Measurements from ENCODE around the gene POLR1B. TPM values are rescaled to one million over a fixed set of nuclear protein-coding genes. Genes with fewer than 3 reads are reported as not detected.

POLR1B gene
- total and polyA plus RNA-seq, 4 donors = 6.5 to 23.8 (median 10.8) TPM

GRCh38 chr2:112603731-112604130 lies 61.5 kb downstream of the POLR1B start:
- DNase-seq (ENCODE audit: low spot score) = no peak
- H3K9me3 ChIP-seq (ENCODE audit: control insufficient read depth in 4 of 4, low read length in 3 of 4) = no peaks in the 10 kb centered on the region
- peaks cover 7 to 25% (median 12%) of the 10 kb centered on the region in 4 donors for H3K4me1 ChIP-seq (ENCODE audit: control insufficient read depth in 4 of 4, insufficient read depth in 4 of 4, low read length in 3 of 4)
- H3K27me3 ChIP-seq (ENCODE audit: control insufficient read depth in 4 of 4, insufficient read depth in 4 of 4, low read length in 3 of 4) = no peaks in the 10 kb centered on the region
- no peak overlapping the region for H3K4me3 ChIP-seq (ENCODE audit: low read depth in 1 of 3, low read length in 3 of 3)
- H3K9ac ChIP-seq (ENCODE audit: low read depth in 1 of 2, low read length in 2 of 2) = no peak overlapping the region
- 85% methylated on average over 2 of the region's 2 CpGs for WGBS
- no peak overlapping the region for H3K27ac ChIP-seq (ENCODE audit: low read depth in 1 of 2, low read length in 2 of 2)
- no peak for TF ChIP-seq SP1 (IDR thresholded peaks at IDR 0.05)
- TF ChIP-seq GABPA (IDR thresholded peaks at IDR 0.05 in 1 of 2, conservative IDR thresholded peaks at IDR 0.05 in 1 of 2) = no peak
- TF ChIP-seq HNF4G (IDR thresholded peaks at IDR 0.05) = no peak
- no peak for TF ChIP-seq REST (IDR thresholded peaks at IDR 0.05)
- no peak for TF ChIP-seq RAD21 (IDR thresholded peaks at IDR 0.05)
- TF ChIP-seq EGR1 (IDR thresholded peaks at IDR 0.05; ENCODE audit: low read depth in 2 of 2) = no peak
- no peak for TF ChIP-seq FOXA2 (IDR thresholded peaks at IDR 0.05)
- no peak for TF ChIP-seq JUND (IDR thresholded peaks at IDR 0.05)
- TF ChIP-seq MAX (IDR thresholded peaks at IDR 0.05) = no peak
- no peak for TF ChIP-seq RXRA (IDR thresholded peaks at IDR 0.05)
- no peak for TF ChIP-seq NR2F2 (IDR thresholded peaks at IDR 0.05)
- TF ChIP-seq FOXA1 (IDR thresholded peaks at IDR 0.05) = no peak
- no peak for TF ChIP-seq YY1 (IDR thresholded peaks at IDR 0.05)
- TF ChIP-seq ATF3 (IDR thresholded peaks at IDR 0.05) = no peak
- no peak for TF ChIP-seq TAF1 (conservative IDR thresholded peaks at IDR 0.05)
- H3K36me3 ChIP-seq (ENCODE audit: control insufficient read depth in 4 of 4, insufficient read depth in 3 of 4, low read depth in 1 of 4, low read length in 3 of 4) = no peaks in the 10 kb centered on the region

GRCh38 chr2:112604952-112605351 lies 62.7 kb downstream of the POLR1B start:
- H3K9ac ChIP-seq (ENCODE audit: low read depth in 1 of 2, low read length in 2 of 2) = no peak overlapping the region
- no peaks in the 10 kb centered on the region for H3K27me3 ChIP-seq (ENCODE audit: control insufficient read depth in 4 of 4, insufficient read depth in 4 of 4, low read length in 3 of 4)
- peaks cover 7 to 24% (median 12%) of the 10 kb centered on the region in 4 donors for H3K4me1 ChIP-seq (ENCODE audit: control insufficient read depth in 4 of 4, insufficient read depth in 4 of 4, low read length in 3 of 4)
- H3K36me3 ChIP-seq (ENCODE audit: control insufficient read depth in 4 of 4, insufficient read depth in 3 of 4, low read depth in 1 of 4, low read length in 3 of 4) = no peaks in the 10 kb centered on the region
- TF ChIP-seq HNF4A (conservative IDR thresholded peaks at IDR 0.05) (no peak), CTCF (IDR thresholded peaks at IDR 0.05; ENCODE audit: low read depth, low read length, missing input control) (no peak), JUND (IDR thresholded peaks at IDR 0.05) (no peak), RAD21 (IDR thresholded peaks at IDR 0.05) (no peak), HNF4G (IDR thresholded peaks at IDR 0.05) (no peak), SP1 (IDR thresholded peaks at IDR 0.05) (no peak), NR2F2 (IDR thresholded peaks at IDR 0.05) (no peak), RXRA (IDR thresholded peaks at IDR 0.05) (no peak), EGR1 (IDR thresholded peaks at IDR 0.05; ENCODE audit: low read depth in 2 of 2) (no peak), REST (IDR thresholded peaks at IDR 0.05) (no peak), MAX (IDR thresholded peaks at IDR 0.05) (no peak), ATF3 (IDR thresholded peaks at IDR 0.05) (no peak), FOXA2 (IDR thresholded peaks at IDR 0.05) (no peak), GABPA (IDR thresholded peaks at IDR 0.05 in 1 of 2, conservative IDR thresholded peaks at IDR 0.05 in 1 of 2) (no peak), ZBTB33 (IDR thresholded peaks at IDR 0.05) (no peak), YY1 (IDR thresholded peaks at IDR 0.05) (no peak), TAF1 (conservative IDR thresholded peaks at IDR 0.05) (no peak), FOXA1 (IDR thresholded peaks at IDR 0.05) (no peak)
- no peak overlapping the region for H3K27ac ChIP-seq (ENCODE audit: low read depth in 1 of 2, low read length in 2 of 2)
- 86% methylated on average over 4 of the region's 4 CpGs for WGBS
- H3K9me3 ChIP-seq (ENCODE audit: control insufficient read depth in 4 of 4, low read length in 3 of 4) = no peaks in the 10 kb centered on the region
- no peak overlapping the region for H3K4me3 ChIP-seq (ENCODE audit: low read depth in 1 of 3, low read length in 3 of 3)
- no peak for DNase-seq (ENCODE audit: low spot score)
